OCI-LY3 (cell line): Measurements from ENCODE around the gene RSPO3.

Source experiments
- H2AFZ ChIP-seq: fragments of 200-600, 300-600 bp; shearing (Covaris generic); 2 replicates; pipeline ENCODE4 v1.6.0; 2014; ENCODE audit warnings: antibody characterized with exemption, low read depth, low read length
- H3K27ac ChIP-seq: fragments of 200-600, 300-600 bp; sonication (generic); 2 replicates; pipeline ENCODE4 v1.5.1; 2014; ENCODE audit warnings: mild to moderate bottlenecking, low read length, moderate library complexity, mixed read lengths
- H3K27me3 ChIP-seq: fragments of 200-600, 300-600 bp; sonication (generic); 2 replicates; pipeline ENCODE4 v1.6.1; 2014; ENCODE audit warnings: low read depth, low read length, mixed read lengths
- H3K36me3 ChIP-seq: fragments of 200-600, 300-600 bp; sonication (generic); replicated peaks from 2 replicates; pipeline ENCODE3; 2014; ENCODE audit warnings: low read depth, low read length, mixed read lengths
- H3K4me1 ChIP-seq: fragments of 300-600, 200-600 bp; sonication (generic); 2 replicates; pipeline ENCODE4 v1.6.1; 2014; ENCODE audit warnings: low read length, mixed read lengths
- H3K4me2 ChIP-seq: fragments of 200-600, 300-600 bp; sonication (generic); 2 replicates; pipeline ENCODE4 v1.6.1; 2014; ENCODE audit warnings: low read length, mixed read lengths
- H3K4me3 ChIP-seq: fragments of 300-600, 200-600 bp; sonication (generic); 2 replicates; pipeline ENCODE4 v1.5.1; 2014; ENCODE audit warnings: antibody characterized with exemption, mild to moderate bottlenecking, low read length, moderate library complexity
- H3K79me2 ChIP-seq: fragments of 300-600, 200-600 bp; shearing (Covaris generic); 2 replicates; pipeline ENCODE4 v1.6.1; 2014; ENCODE audit warnings: mild to moderate bottlenecking, low read length, mixed read lengths
- H3K9ac ChIP-seq: fragments of 300-600, 200-600 bp; shearing (Covaris generic); 2 replicates; pipeline ENCODE4 v1.6.0; 2014; ENCODE audit warnings: mild to moderate bottlenecking, low read length, moderate library complexity
- H3K9me3 ChIP-seq: fragments of 200-600, 300-600 bp; shearing (Covaris generic); 2 replicates; pipeline ENCODE4 v1.6.1; 2014; ENCODE audit warnings: low read length, mixed read lengths; ENCODE audit not compliant: insufficient read depth
- H4K20me1 ChIP-seq: fragments of 200-600, 300-600 bp; sonication (generic); 2 replicates; pipeline ENCODE4 v1.6.1; 2016; ENCODE audit warnings: low read length, mixed read lengths; ENCODE audit not compliant: insufficient read depth
- CTCF ChIP-seq: fragments of 200-600, 300-600 bp; sonication (generic); IDR thresholded peaks from 2 replicates; pipeline ENCODE4 v1.5.1; 2014; ENCODE audit warnings: antibody characterized with exemption, low read length, low read depth
- EZH2phosphoT487 ChIP-seq: fragments of 200-600 bp; shearing (Covaris generic); IDR thresholded peaks from 2 replicates; pipeline ENCODE4 v1.6.1; 2018; ENCODE audit warnings: antibody characterized with exemption, mixed run types, low read depth

The RSPO3 gene

DNA sequence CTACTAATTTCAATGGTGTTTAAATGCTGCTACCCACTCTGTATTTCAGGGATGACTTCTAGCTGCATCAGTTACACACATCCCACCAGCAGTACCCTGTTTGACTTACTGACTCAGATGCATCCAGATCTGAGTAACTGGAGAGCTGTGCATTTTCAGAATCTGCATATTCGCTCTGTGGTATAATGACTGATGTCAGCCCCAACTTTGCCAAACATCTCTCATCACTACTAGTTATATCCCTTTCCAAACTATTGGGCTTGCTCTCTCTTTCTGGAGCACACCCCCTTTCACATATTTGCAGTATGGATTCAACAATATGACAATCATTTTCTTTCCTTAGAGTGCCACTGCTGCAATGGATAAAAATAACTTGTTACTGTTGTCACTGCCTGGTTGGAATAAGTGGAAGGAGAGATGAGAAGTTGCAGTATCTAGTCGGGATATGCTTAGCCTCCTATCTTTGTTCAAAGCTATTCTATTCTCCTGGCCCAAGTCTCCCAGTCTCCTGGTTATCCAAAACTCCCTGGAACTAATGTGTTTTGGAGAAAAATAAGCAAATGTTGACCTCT lies 3.3 kb upstream of the RSPO3 start:
- no peak for TF ChIP-seq EZH2phosphoT487
- TF ChIP-seq CTCF = no peak
- H3K27me3 ChIP-seq = no peaks in the 10 kb centered on the region

DNA sequence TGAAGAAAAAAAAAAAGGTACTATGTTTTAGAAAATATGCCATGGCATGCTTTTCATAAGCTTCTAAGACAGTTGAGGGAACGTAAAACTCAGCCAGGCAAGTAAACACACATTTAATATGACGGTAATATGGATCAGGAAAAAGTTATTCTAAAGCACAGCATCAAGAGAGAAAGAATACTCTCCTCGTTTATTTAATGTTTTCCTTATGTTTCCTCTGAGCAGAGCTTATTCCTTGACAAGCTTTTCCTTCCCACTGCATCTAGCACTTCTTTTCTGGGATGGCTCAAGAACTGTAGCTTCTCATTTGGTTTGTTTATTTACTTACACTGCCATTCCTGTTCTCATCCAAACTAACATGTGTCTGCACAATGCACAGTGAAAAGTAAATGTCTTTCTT lies 2.7 kb upstream of the RSPO3 start:
- H3K4me1 ChIP-seq = no peaks in the 10 kb centered on the region
- H3K27me3 ChIP-seq = no peaks in the 10 kb centered on the region
- H3K36me3 ChIP-seq = no peaks in the 10 kb centered on the region
- H4K20me1 ChIP-seq = no peaks in the 10 kb centered on the region
- H3K4me2 ChIP-seq = no peak overlapping the region
- H3K9me3 ChIP-seq = no peaks in the 10 kb centered on the region
- no peak overlapping the region for H3K4me3 ChIP-seq
- TF ChIP-seq EZH2phosphoT487 (no peak), CTCF (no peak)
- H3K9ac ChIP-seq = no peak overlapping the region
- no peak overlapping the region for H3K27ac ChIP-seq
- H3K79me2 ChIP-seq = no peaks in the 10 kb centered on the region
- no peak overlapping the region for H2AFZ ChIP-seq

More for the DNA sequence above, 3.3 kb upstream of the RSPO3 start:
- H3K4me1 ChIP-seq = no peaks in the 10 kb centered on the region
- H3K27ac ChIP-seq = no peak overlapping the region
- H3K9ac ChIP-seq = no peak overlapping the region
- no peaks in the 10 kb centered on the region for H4K20me1 ChIP-seq
- no peaks in the 10 kb centered on the region for H3K9me3 ChIP-seq
- no peak overlapping the region for H3K4me2 ChIP-seq
- H2AFZ ChIP-seq = no peak overlapping the region
- H3K36me3 ChIP-seq = no peaks in the 10 kb centered on the region
- H3K79me2 ChIP-seq = no peaks in the 10 kb centered on the region
- no peak overlapping the region for H3K4me3 ChIP-seq

DNA sequence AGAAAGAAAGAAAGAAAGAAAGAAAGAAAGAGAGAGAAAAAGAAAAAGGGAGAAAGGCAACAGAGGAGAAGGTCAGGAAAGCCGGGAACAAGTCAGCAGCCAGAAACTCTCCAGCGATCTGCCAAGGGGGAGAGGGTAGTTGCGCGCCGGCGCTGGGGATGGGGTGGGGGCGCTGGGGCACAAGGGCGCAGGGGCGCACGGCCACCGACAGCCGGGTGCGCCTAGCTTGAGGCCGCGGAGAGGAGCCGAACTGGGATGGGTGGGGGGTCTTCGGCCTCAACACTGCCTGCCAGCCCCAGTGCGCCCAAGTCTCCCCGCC lies 533 bp upstream of the RSPO3 start:
- Histone ChIP-seq H3K36me3 (no peaks in the 10 kb centered on the region), H3K27me3 (no peaks in the 10 kb centered on the region), H3K9ac (no peak overlapping the region), H3K4me1 (no peaks in the 10 kb centered on the region), H3K4me3 (no peak overlapping the region), H3K79me2 (no peaks in the 10 kb centered on the region), H3K4me2 (no peak overlapping the region), H3K9me3 (no peaks in the 10 kb centered on the region), H3K27ac (no peak overlapping the region), H4K20me1 (no peaks in the 10 kb centered on the region), H2AFZ (no peak overlapping the region)
- TF ChIP-seq EZH2phosphoT487 (no peak), CTCF (no peak)

GRCh38 chr6:127119102-127120022 lies 891 bp downstream of the RSPO3 start:
- Histone ChIP-seq H3K9ac (no peak overlapping the region), H3K4me3 (peak overlapping the region; percentile 53)

More at GRCh38 chr6:127119102-127120022, 891 bp downstream of the RSPO3 start:
- Histone ChIP-seq H2AFZ (no peak overlapping the region), H3K36me3 (no peaks in the 10 kb centered on the region), H3K9me3 (no peaks in the 10 kb centered on the region), H3K79me2 (no peaks in the 10 kb centered on the region), H3K27ac (no peak overlapping the region), H3K4me2 (no peak overlapping the region), H3K27me3 (no peaks in the 10 kb centered on the region), H3K4me1 (no peaks in the 10 kb centered on the region), H4K20me1 (no peaks in the 10 kb centered on the region)
- no peak for TF ChIP-seq CTCF
- TF ChIP-seq EZH2phosphoT487 = no peak
